Measurements from ENCODE around the gene STARD3. TPM values are rescaled to one million over a fixed set of nuclear protein-coding genes. Genes with fewer than 3 reads are reported as not detected.

The STARD3 gene
- total and polyA plus RNA-seq, 9 of the 15 experiments (the other 6 are each of a cell fraction or from before 2014, with no cell fraction given), result 0.63 to 87.0 (median 46.0) TPM

GRCh38 chr17:39678340-39679116 is 41.6 kb downstream of the STARD3 start:
- peaks cover 5% of the 10 kb centered on the region; the same call in 2 of the 3 replicates for H3K36me3 ChIP-seq (ENCODE audit: control insufficient read depth, insufficient read depth, low read length)
- no TSS peak for BruUV-seq (replicated peaks)
- ChIA-PET CTCF (ENCODE audit: low intra/inter-chr PET ratio) (interaction anchor here (0.6 kb wide), 1 partner anchor 205 kb away, joined by 4 read pairs; no protein-coding TSS in a partner anchor), POLR2A (interaction anchor here (0.6 to 2.2 kb wide), 5 partner anchors 9 to 57 kb away, joined by 3 to 16 read pairs (median 3); partner anchors contain the start of gene PGAP3)
- H3K79me2 ChIP-seq (ENCODE audit: control insufficient read depth, insufficient read depth, low read length), result no peaks in the 10 kb centered on the region
- H3K9me3 ChIP-seq (replicated peaks; ENCODE audit: control insufficient read depth, insufficient read depth, low read depth, low read length), result no peaks in the 10 kb centered on the region
- ATAC-seq, result no peak
- in situ Hi-C loops (cut with MboI), result no loop called here
- H2AFZ ChIP-seq (ENCODE audit: low read depth, low read length), result no peak overlapping the region
- no peak for DNase-seq (ENCODE audit: extremely low read depth in 1 of 4, low spot score in 3 of 4)
- H3K27me3 ChIP-seq (ENCODE audit: control insufficient read depth in 2 of 2, insufficient read depth in 2 of 2, low read length in 2 of 2), result no peaks in the 10 kb centered on the region
- H4K20me1 ChIP-seq (replicated peaks; ENCODE audit: control insufficient read depth, insufficient read depth, low read length), result no peaks in the 10 kb centered on the region
- no peak overlapping the region for H3K4me2 ChIP-seq (ENCODE audit: insufficient read depth, low read length)
- H3K27ac ChIP-seq (ENCODE audit: extremely low read depth, low read depth, low read length), result no peak overlapping the region
- H3K4me3 ChIP-seq, result no peak overlapping the region
- WGBS (ENCODE audit: insufficient coverage, low coverage, missing lambda C conversion rate), result 77% methylated on average over 12 of the region's 13 CpGs
- intact Hi-C loops (cut with micrococcal nuclease), result no loop called here
- TF ChIP-seq IRF2 (CRISPR knock-in tag; IDR thresholded peaks at IDR 0.05) (no peak), BMI1 (IDR thresholded peaks at IDR 0.05; ENCODE audit: low read length) (no peak), ZNF76 (CRISPR knock-in tag; IDR thresholded peaks at IDR 0.05; ENCODE audit: borderline replicate concordance) (no peak), DACH1 (IDR thresholded peaks at IDR 0.05; ENCODE audit: partially characterized antibody) (no peak), BRD4 (IDR thresholded peaks at IDR 0.05) (no peak), HMG20A (CRISPR knock-in tag; conservative IDR thresholded peaks at IDR 0.05) (no peak), HNRNPL (IDR thresholded peaks at IDR 0.05; ENCODE audit: low read depth, low read length) (no peak), ZNF436 (CRISPR knock-in tag; IDR thresholded peaks at IDR 0.05) (no peak), SMARCE1 (IDR thresholded peaks at IDR 0.05) (no peak), ARID1B (IDR thresholded peaks at IDR 0.05) (no peak), ZNF274 (IDR thresholded peaks at IDR 0.05; ENCODE audit: borderline replicate concordance, low read depth, low read length) (no peak)
- H3K9me1 ChIP-seq (ENCODE audit: control insufficient read depth, insufficient read depth, low read length), result no peaks in the 10 kb centered on the region
- peak; percentile 62 for FAIRE-seq
- H3K9ac ChIP-seq (ENCODE audit: insufficient read depth in 1 of 2, low read depth in 2 of 2, low read length in 2 of 2), result peak overlapping the region in 1 of 2 experiments; percentile 70; a peak in 2 of 4 replicates
- H3K4me1 ChIP-seq (replicated peaks in 1 of 2; ENCODE audit: control insufficient read depth in 2 of 2, insufficient read depth in 2 of 2, low read length in 2 of 2), result peaks cover 36 to 50% of the 10 kb centered on the region in 2 experiments; a peak in 4 of 5 replicates
